ENCODE measurements around the gene LRRFIP2.

- TF ChIP-seq CTCF (IDR thresholded peaks at IDR 0.05), result no peak
- no peak for TF ChIP-seq POLR2A (IDR thresholded peaks at IDR 0.05)
- no peak for TF ChIP-seq POLR2AphosphoS5 (IDR thresholded peaks at IDR 0.05)
- TF ChIP-seq EP300 (IDR thresholded peaks at IDR 0.05), result no peak
These were observed 42.0 kb downstream of the LRRFIP2 start for GRCh38 chr3:37132334-37132733.
